ENCODE data around the gene LNX2. TPM values are rescaled to one million over a fixed set of nuclear protein-coding genes. Genes with fewer than 3 reads are reported as not detected.

Gene LNX2
- total and polyA plus RNA-seq, 7 experiments from 2014 or later, result 3.2 to 10.7 (median 4.5) TPM

DNA sequence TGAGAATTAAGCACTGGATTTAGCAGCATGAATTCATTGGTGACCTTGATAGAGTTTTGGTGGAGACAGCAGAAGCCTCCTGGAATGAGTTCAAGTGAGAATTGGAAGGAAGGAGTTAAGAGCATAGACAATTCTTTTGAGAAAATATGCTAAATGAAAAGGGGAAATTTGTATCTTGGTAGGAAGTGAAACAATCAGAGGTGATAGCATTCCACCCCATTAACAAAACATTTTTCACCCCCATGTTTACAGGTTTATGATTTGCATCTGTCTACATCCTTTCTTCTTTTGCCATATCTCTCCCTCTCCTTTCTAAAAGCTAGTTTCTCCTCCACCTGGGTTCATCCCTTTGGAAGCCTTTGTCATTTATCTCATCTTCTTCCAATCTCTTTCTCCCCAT is 27.5 kb downstream of the LNX2 start:
- CTCF ChIA-PET, result no interaction called here
- Mint-ChIP-seq H3K27ac (no peak overlapping the region), H3K9me3 (peaks cover 0 to 6% (median 2%) of the 10 kb centered on the region in 11 donors), H3K4me3 (no peak overlapping the region), H3K4me1 (peaks cover 0 to 10% (median 5%) of the 10 kb centered on the region in 7 donors), H3K36me3 (peaks cover 0 to 10% (median 4%) of the 10 kb centered on the region in 5 donors), H3K27me3 (peaks cover 0 to 3% (median 0%) of the 10 kb centered on the region in 5 donors)
- no peaks in the 10 kb centered on the region for H3K36me3 ChIP-seq (ENCODE audit: control insufficient read depth in 2 of 3, insufficient read depth in 3 of 3, low read length in 3 of 3)
- POLR2A ChIA-PET, result no interaction called here
- intact Hi-C loops (cut with micrococcal nuclease), result no loop called here
- H3K27ac ChIP-seq (ENCODE audit: low read depth, low read length), result no peak overlapping the region
- no peaks in the 10 kb centered on the region for H3K4me1 ChIP-seq (ENCODE audit: control insufficient read depth in 2 of 2, insufficient read depth in 2 of 2, low read length in 2 of 2)
- DNase-seq (no peak), ATAC-seq (no peak)
- no peaks in the 10 kb centered on the region for H3K27me3 ChIP-seq (ENCODE audit: control insufficient read depth in 2 of 2, insufficient read depth in 2 of 2, low read length in 2 of 2)
- no peaks in the 10 kb centered on the region for H3K9me3 ChIP-seq (ENCODE audit: control insufficient read depth in 2 of 3, low read length in 3 of 3)
- H3K4me3 ChIP-seq (ENCODE audit: low read length), result no peak overlapping the region

DNA sequence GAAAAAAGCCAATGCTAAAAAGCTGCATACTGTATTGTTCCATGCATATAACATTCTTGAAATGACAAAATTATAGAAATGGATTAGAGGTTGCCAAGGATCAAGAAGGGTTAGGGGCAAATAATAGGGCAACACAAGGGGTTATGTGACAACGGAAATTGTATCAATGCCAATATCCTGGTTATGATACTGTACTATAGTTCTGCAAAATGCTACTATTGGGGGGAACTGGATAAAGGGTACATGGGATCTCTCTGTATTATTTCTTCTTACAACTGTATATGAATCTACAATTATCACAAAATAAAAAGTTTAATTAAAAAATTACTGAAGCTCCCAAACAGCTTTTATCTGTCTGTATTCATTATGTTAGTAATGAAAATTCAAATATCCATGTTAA is 31.9 kb downstream of the LNX2 start:
- Histone ChIP-seq H3K4me1 (ENCODE audit: control insufficient read depth in 2 of 2, insufficient read depth in 2 of 2, low read length in 2 of 2) (peaks cover 0 to 10% of the 10 kb centered on the region in 2 donors), H3K9me3 (ENCODE audit: control insufficient read depth in 2 of 3, low read length in 3 of 3) (no peaks in the 10 kb centered on the region), H3K36me3 (ENCODE audit: control insufficient read depth in 2 of 3, insufficient read depth in 3 of 3, low read length in 3 of 3) (no peaks in the 10 kb centered on the region), H3K4me3 (ENCODE audit: low read length) (no peak overlapping the region), H3K27me3 (ENCODE audit: control insufficient read depth in 2 of 2, insufficient read depth in 2 of 2, low read length in 2 of 2) (no peaks in the 10 kb centered on the region), H3K27ac (ENCODE audit: low read depth, low read length) (no peak overlapping the region)
- H3K36me3 Mint-ChIP-seq, result peaks cover 0 to 14% (median 4%) of the 10 kb centered on the region in 5 donors
- intact Hi-C loops (cut with micrococcal nuclease), result no loop called here
- ChIA-PET CTCF (no interaction called here), POLR2A (interaction anchor here (0.7 kb wide), 1 partner anchor 15 kb away, joined by 4 read pairs; no protein-coding TSS in a partner anchor)
- H3K9me3 Mint-ChIP-seq, result peaks cover 0 to 6% (median 2%) of the 10 kb centered on the region in 11 donors
- no peak overlapping the region for H3K27ac Mint-ChIP-seq
- H3K4me3 Mint-ChIP-seq, result no peak overlapping the region
- ATAC-seq, result no peak
- H3K27me3 Mint-ChIP-seq, result peaks cover 0 to 3% (median 0%) of the 10 kb centered on the region in 5 donors
- DNase-seq, result no peak
- H3K4me1 Mint-ChIP-seq, result peaks cover 16 to 38% (median 32%) of the 10 kb centered on the region in 7 donors

GRCh38 chr13:27587095-27587746 is 33.1 kb downstream of the LNX2 start:
- Mint-ChIP-seq H3K27ac (peak overlapping the region in 1 of 9 donors; percentile 22), H3K27me3 (peaks cover 0 to 3% (median 0%) of the 10 kb centered on the region in 5 donors), H3K9me3 (peaks cover 0 to 6% (median 2%) of the 10 kb centered on the region in 11 donors), H3K4me1 (peaks cover 22 to 50% (median 42%) of the 10 kb centered on the region in 7 donors), H3K4me3 (peak overlapping the region in 2 of 10 donors; percentile 14 to 30), H3K36me3 (peaks cover 2 to 14% (median 5%) of the 10 kb centered on the region in 5 donors)
- ChIA-PET POLR2A (interaction anchor here (0.8 kb wide), 1 partner anchor 33 kb away, joined by 3 read pairs; the partner anchor contains the start of gene LNX2), CTCF (no interaction called here)
- H3K27ac ChIP-seq (ENCODE audit: low read depth, low read length), result no peak overlapping the region
- H3K36me3 ChIP-seq (ENCODE audit: control insufficient read depth in 2 of 3, insufficient read depth in 3 of 3, low read length in 3 of 3), result no peaks in the 10 kb centered on the region
- H3K27me3 ChIP-seq (ENCODE audit: control insufficient read depth in 2 of 2, insufficient read depth in 2 of 2, low read length in 2 of 2), result no peaks in the 10 kb centered on the region
- H3K4me1 ChIP-seq (ENCODE audit: control insufficient read depth in 2 of 2, insufficient read depth in 2 of 2, low read length in 2 of 2), result peaks cover 0 to 13% of the 10 kb centered on the region in 2 donors
- DNase-seq (no peak), ATAC-seq (no peak)
- no peak overlapping the region for H3K4me3 ChIP-seq (ENCODE audit: low read length)
- no peaks in the 10 kb centered on the region for H3K9me3 ChIP-seq (ENCODE audit: control insufficient read depth in 2 of 3, low read length in 3 of 3)
- intact Hi-C loops (cut with micrococcal nuclease), result no loop called here

DNA sequence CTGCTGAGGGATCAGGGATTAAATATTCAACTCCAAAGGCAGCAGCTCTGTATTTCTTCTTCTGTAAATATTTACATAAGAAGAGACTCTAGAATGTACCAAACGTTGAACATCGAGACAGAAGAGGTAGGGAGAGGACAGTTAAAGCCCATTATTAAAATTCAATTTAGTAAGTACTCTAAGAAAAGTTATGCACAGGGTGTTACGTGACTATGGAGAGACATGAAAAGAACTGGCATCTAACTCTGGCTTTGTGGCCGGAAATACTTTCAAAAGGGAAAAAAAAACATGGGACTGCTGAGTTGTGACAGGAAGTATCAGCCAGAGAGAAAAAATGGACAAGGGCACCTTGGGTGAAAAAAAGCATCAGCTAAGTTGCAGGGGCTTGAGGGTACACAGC is 36.7 kb downstream of the LNX2 start:
- ChIA-PET CTCF (no interaction called here), POLR2A (no interaction called here)
- Histone ChIP-seq H3K9me3 (ENCODE audit: control insufficient read depth in 2 of 3, low read length in 3 of 3) (no peaks in the 10 kb centered on the region), H3K27me3 (ENCODE audit: control insufficient read depth in 2 of 2, insufficient read depth in 2 of 2, low read length in 2 of 2) (no peaks in the 10 kb centered on the region), H3K4me1 (ENCODE audit: control insufficient read depth in 2 of 2, insufficient read depth in 2 of 2, low read length in 2 of 2) (peaks cover 0 to 13% of the 10 kb centered on the region in 2 donors), H3K4me3 (ENCODE audit: low read length) (no peak overlapping the region), H3K36me3 (ENCODE audit: control insufficient read depth in 2 of 3, insufficient read depth in 3 of 3, low read length in 3 of 3) (no peaks in the 10 kb centered on the region), H3K27ac (ENCODE audit: low read depth, low read length) (no peak overlapping the region)
- ATAC-seq, result no peak
- Mint-ChIP-seq H3K36me3 (peaks cover 7 to 23% (median 15%) of the 10 kb centered on the region in 5 donors), H3K9me3 (peaks cover 0 to 6% (median 0%) of the 10 kb centered on the region in 11 donors), H3K27me3 (peaks cover 0 to 3% (median 0%) of the 10 kb centered on the region in 5 donors), H3K27ac (peak overlapping the region in 7 of 9 donors; percentile 9 to 69 (median 30)), H3K4me3 (peak overlapping the region; percentile 9 to 69 (median 50)), H3K4me1 (peaks cover 22 to 57% (median 45%) of the 10 kb centered on the region in 7 donors)
- intact Hi-C loops (cut with micrococcal nuclease), result loop anchor here in 1 of 2 donors (5.0 kb wide), 1 partner anchor 39 kb away; the partner anchor contains the start of genes LNX2 and POLR1D
- DNase-seq, result peak in 6 of 9 donors; percentile 0 to 32 (median 20)

GRCh38 chr13:27578121-27579030 is 42.0 kb downstream of the LNX2 start:
- ChIA-PET POLR2A (no interaction called here), CTCF (no interaction called here)
- H3K4me3 Mint-ChIP-seq, result no peak overlapping the region
- peaks cover 9 to 36% (median 24%) of the 10 kb centered on the region in 7 donors for H3K4me1 Mint-ChIP-seq
- Histone ChIP-seq H3K27me3 (ENCODE audit: control insufficient read depth in 2 of 2, insufficient read depth in 2 of 2, low read length in 2 of 2) (no peaks in the 10 kb centered on the region), H3K36me3 (ENCODE audit: control insufficient read depth in 2 of 3, insufficient read depth in 3 of 3, low read length in 3 of 3) (no peaks in the 10 kb centered on the region), H3K9me3 (ENCODE audit: control insufficient read depth in 2 of 3, low read length in 3 of 3) (no peaks in the 10 kb centered on the region), H3K27ac (ENCODE audit: low read depth, low read length) (no peak overlapping the region), H3K4me1 (ENCODE audit: control insufficient read depth in 2 of 2, insufficient read depth in 2 of 2, low read length in 2 of 2) (peaks cover 0 to 2% of the 10 kb centered on the region in 2 donors), H3K4me3 (ENCODE audit: low read length) (no peak overlapping the region)
- peak overlapping the region in 1 of 9 donors; percentile 29 for H3K27ac Mint-ChIP-seq
- ATAC-seq, result no peak
- DNase-seq, result no peak
- no peaks in the 10 kb centered on the region for H3K9me3 Mint-ChIP-seq
- peaks cover 9 to 55% (median 22%) of the 10 kb centered on the region in 5 donors for H3K36me3 Mint-ChIP-seq
- H3K27me3 Mint-ChIP-seq, result no peaks in the 10 kb centered on the region
- intact Hi-C loops (cut with micrococcal nuclease), result loop anchor here in 1 of 2 donors (5.0 kb wide), 1 partner anchor 39 kb away; no protein-coding TSS in a partner anchor

DNA sequence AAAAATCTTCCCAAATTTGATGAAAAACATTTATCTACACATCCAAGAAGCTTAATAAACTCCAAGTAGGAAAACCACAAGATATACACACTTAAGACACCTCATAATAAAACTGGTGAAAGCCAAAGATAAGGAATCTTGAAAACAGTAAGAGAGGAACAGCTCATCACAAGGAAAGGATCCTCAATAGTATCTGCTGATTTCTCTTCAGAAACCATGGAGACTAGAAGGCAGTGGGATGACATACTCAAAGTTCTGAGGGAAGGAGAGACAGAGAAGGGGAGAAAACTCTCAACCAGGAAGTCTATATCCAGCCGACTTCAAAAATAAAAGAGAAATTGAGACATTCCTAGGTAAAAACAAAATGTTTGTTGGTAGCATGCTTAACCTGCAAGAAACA is 45.7 kb downstream of the LNX2 start:
- POLR2A ChIA-PET, result no interaction called here
- CTCF ChIA-PET, result no interaction called here
- H3K36me3 ChIP-seq (ENCODE audit: control insufficient read depth in 2 of 3, insufficient read depth in 3 of 3, low read length in 3 of 3), result no peaks in the 10 kb centered on the region
- no peak for DNase-seq
- H3K4me1 ChIP-seq (ENCODE audit: control insufficient read depth in 2 of 2, insufficient read depth in 2 of 2, low read length in 2 of 2), result no peaks in the 10 kb centered on the region
- Mint-ChIP-seq H3K36me3 (peaks cover 9 to 52% (median 19%) of the 10 kb centered on the region in 5 donors), H3K9me3 (no peaks in the 10 kb centered on the region), H3K4me1 (peaks cover 12 to 29% (median 18%) of the 10 kb centered on the region in 7 donors), H3K4me3 (no peak overlapping the region), H3K27ac (peak overlapping the region in 1 of 9 donors; percentile 4), H3K27me3 (no peaks in the 10 kb centered on the region)
- no peak overlapping the region for H3K4me3 ChIP-seq (ENCODE audit: low read length)
- H3K27me3 ChIP-seq (ENCODE audit: control insufficient read depth in 2 of 2, insufficient read depth in 2 of 2, low read length in 2 of 2), result no peaks in the 10 kb centered on the region
- H3K27ac ChIP-seq (ENCODE audit: low read depth, low read length), result no peak overlapping the region
- ATAC-seq, result no peak
- H3K9me3 ChIP-seq (ENCODE audit: control insufficient read depth in 2 of 3, low read length in 3 of 3), result no peaks in the 10 kb centered on the region
- intact Hi-C loops (cut with micrococcal nuclease), result loop anchor here in 1 of 2 donors (5.0 kb wide), 1 partner anchor 43 kb away; no protein-coding TSS in a partner anchor

Data from naive thymus-derived CD4-positive, alpha-beta T cell (primary cell).